GM20000 (cell line): ENCODE results near the gene ST6GALNAC2.

Source experiments
- DNase-seq: peaks from one replicate; pipeline ENCODE4 v3.0.0; 2012; ENCODE audit warnings: low spot score
- CTCF ChIP-seq: IDR thresholded peaks from 2 replicates; pipeline ENCODE4 v1.5.1; 2012; ENCODE audit warnings: mild to moderate bottlenecking, control low read depth; ENCODE audit errors: extremely low read depth, missing control alignments

The ST6GALNAC2 gene

GRCh38 chr17:76548378-76549214 is 37.1 kb downstream of the ST6GALNAC2 start:
- no peak for TF ChIP-seq CTCF

GRCh38 chr17:76547642-76548202 is 37.9 kb downstream of the ST6GALNAC2 start:
- TF ChIP-seq CTCF, result no peak

More at GRCh38 chr17:76548378-76549214, 37.1 kb downstream of the ST6GALNAC2 start:
- DNase-seq, result no peak

GRCh38 chr17:76547183-76547641 is 38.4 kb downstream of the ST6GALNAC2 start:
- peak; percentile 47 for TF ChIP-seq CTCF
- DNase-seq, result peak; percentile 80

More at GRCh38 chr17:76547642-76548202, 37.9 kb downstream of the ST6GALNAC2 start:
- DNase-seq, result no peak

GRCh38 chr17:76546556-76547182 is 39.0 kb downstream of the ST6GALNAC2 start:
- TF ChIP-seq CTCF, result no peak
- no peak for DNase-seq

GRCh38 chr17:76545918-76546555 is 39.6 kb downstream of the ST6GALNAC2 start:
- DNase-seq, result no peak

More at GRCh38 chr17:76545918-76546555, 39.6 kb downstream of the ST6GALNAC2 start:
- TF ChIP-seq CTCF, result no peak
